Body of pancreas (tissue), 4 donors: ENCODE data around the gene MPP3. TPM values are rescaled to one million over a fixed set of nuclear protein-coding genes. Genes with fewer than 3 reads are reported as not detected.

Experiments used
- ATAC-seq: fragments of 150-250 bp; one replicate; pipeline ENCODE4 v1.9.1; 2016
- DNase-seq, 4 donors: peaks; one replicate each; pipeline ENCODE4 v3.0.0-alpha.2; 2019
- H3K27ac ChIP-seq, 4 donors: fragments of 200-600 bp; sonication (generic); 1 replicate in 3 of 4; 2 replicates in 1 of 4; pipeline versions ENCODE4 v1.5.1 to v1.6.1; 2016 to 2019; ENCODE audit warnings: mild to moderate bottlenecking in 1 of 4, mixed read lengths in 1 of 4, moderate library complexity in 1 of 4
- H3K27me3 ChIP-seq, 2 donors: fragments of 200-600 bp; sonication (generic); one replicate each; pipeline ENCODE4 v1.6.0; 2016; ENCODE audit warnings: mild to moderate bottlenecking in 1 of 2
- H3K36me3 ChIP-seq, 2 donors: fragments of 200-600 bp; sonication (generic); replicated peaks in 1 of 2; 2 replicates each; pipeline ENCODE4 v1.5.1; 2016; ENCODE audit warnings: low read depth in 2 of 2; ENCODE audit not compliant: insufficient read depth in 1 of 2
- H3K4me1 ChIP-seq: fragments of 200-600 bp; sonication (generic); one replicate; pipeline ENCODE4 v1.6.0; 2016
- H3K4me3 ChIP-seq, 2 donors: fragments of 200-600 bp; sonication (generic); 1 replicate in 1 of 2; 2 replicates in 1 of 2; pipeline ENCODE4 v1.5.1; 2016 to 2019
- H3K9me3 ChIP-seq, 3 donors: fragments of 200-600 bp; sonication (generic); 1 replicate in 2 of 3; 2 replicates in 1 of 3; pipeline ENCODE4 v1.5.1; 2016
- POLR2A ChIP-seq, 3 donors: fragments of 450-650 bp; IDR thresholded peaks; one replicate each; pipeline ENCODE4 v1.6.1; 2016; ENCODE audit warnings: antibody characterized with exemption in 3 of 3, mild to moderate bottlenecking in 2 of 3
- WGBS, 2 donors: methylation state at CpG; one replicate each; pipeline ENCODE4 v1.1.5; 2017; 5-methylcytosine and 5-hydroxymethylcytosine counted together
- intact Hi-C: fragments of 100-400 bp; cut with DNase I; formaldehyde crosslinking; loops from one replicate; pipeline ENCODE4 v1.15.1; 2023
- total RNA-seq, 2 donors: library from RNA; depleted of rRNA; stranded (reverse); fragments of >200 nt; gene quantifications; one replicate each; pipeline ENCODE4 v1.1.0, GENCODE V29; 2016
- TF ChIP-seq, protein P1 (sequence below), 7 experiments: fragments of 450-650 bp in 4 of 7; fragments of 200-600 bp in 3 of 7; sonication (generic) in 3 of 7; IDR thresholded peaks; one replicate each; pipeline ENCODE4 v1.5.1; 2016 to 2019; ENCODE audit warnings: antibody characterized with exemption in 7 of 7

MPP3 gene
- total RNA-seq, 2 donors from 2014 or later: 20.2 to 22.4 TPM

- peak overlapping the region; percentile 1 to 68 (median 63) for H3K27ac ChIP-seq
- no peaks in the 10 kb centered on the region for H3K27me3 ChIP-seq
- intact Hi-C loops: no loop called here
- no peaks in the 10 kb centered on the region for H3K36me3 ChIP-seq
- H3K9me3 ChIP-seq: no peaks in the 10 kb centered on the region
- 11 to 12% methylated on average over 7 of the region's 7 CpGs for WGBS, 2 donors
- H3K4me1 ChIP-seq: peaks cover 14% of the 10 kb centered on the region
- TF ChIP-seq, protein P1, sequence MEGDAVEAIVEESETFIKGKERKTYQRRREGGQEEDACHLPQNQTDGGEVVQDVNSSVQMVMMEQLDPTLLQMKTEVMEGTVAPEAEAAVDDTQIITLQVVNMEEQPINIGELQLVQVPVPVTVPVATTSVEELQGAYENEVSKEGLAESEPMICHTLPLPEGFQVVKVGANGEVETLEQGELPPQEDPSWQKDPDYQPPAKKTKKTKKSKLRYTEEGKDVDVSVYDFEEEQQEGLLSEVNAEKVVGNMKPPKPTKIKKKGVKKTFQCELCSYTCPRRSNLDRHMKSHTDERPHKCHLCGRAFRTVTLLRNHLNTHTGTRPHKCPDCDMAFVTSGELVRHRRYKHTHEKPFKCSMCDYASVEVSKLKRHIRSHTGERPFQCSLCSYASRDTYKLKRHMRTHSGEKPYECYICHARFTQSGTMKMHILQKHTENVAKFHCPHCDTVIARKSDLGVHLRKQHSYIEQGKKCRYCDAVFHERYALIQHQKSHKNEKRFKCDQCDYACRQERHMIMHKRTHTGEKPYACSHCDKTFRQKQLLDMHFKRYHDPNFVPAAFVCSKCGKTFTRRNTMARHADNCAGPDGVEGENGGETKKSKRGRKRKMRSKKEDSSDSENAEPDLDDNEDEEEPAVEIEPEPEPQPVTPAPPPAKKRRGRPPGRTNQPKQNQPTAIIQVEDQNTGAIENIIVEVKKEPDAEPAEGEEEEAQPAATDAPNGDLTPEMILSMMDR (IDR thresholded peaks at IDR 0.05): no peak
- TF ChIP-seq POLR2A (IDR thresholded peaks at IDR 0.05): peak in 1 of 3 donors; percentile 24
- ATAC-seq: peak; percentile 78
- peak; percentile 70 to 82 (median 76) for DNase-seq
- H3K4me3 ChIP-seq: no peak overlapping the region
Measured at GRCh38 chr17:43839670-43840108, 6.7 kb upstream of the MPP3 start.

GRCh38 chr17:43834106-43834505 lies 1.2 kb upstream of the MPP3 start:
- Histone ChIP-seq H3K4me1 (peaks cover 26% of the 10 kb centered on the region), H3K9me3 (no peaks in the 10 kb centered on the region), H3K4me3 (no peak overlapping the region), H3K36me3 (no peaks in the 10 kb centered on the region), H3K27ac (peak overlapping the region; percentile 59 to 79 (median 68)), H3K27me3 (no peaks in the 10 kb centered on the region)
- intact Hi-C loops: no loop called here
- whole genome bisulfite sequencing, 2 donors: 34 to 40% methylated on average over 2 of the region's 2 CpGs
- ATAC-seq: peak; percentile 16
- no peak for TF ChIP-seq POLR2A (IDR thresholded peaks at IDR 0.05)
- TF ChIP-seq, protein P1 (IDR thresholded peaks at IDR 0.05): no peak
- DNase-seq: peak; percentile 27 to 68 (median 44)

DNA sequence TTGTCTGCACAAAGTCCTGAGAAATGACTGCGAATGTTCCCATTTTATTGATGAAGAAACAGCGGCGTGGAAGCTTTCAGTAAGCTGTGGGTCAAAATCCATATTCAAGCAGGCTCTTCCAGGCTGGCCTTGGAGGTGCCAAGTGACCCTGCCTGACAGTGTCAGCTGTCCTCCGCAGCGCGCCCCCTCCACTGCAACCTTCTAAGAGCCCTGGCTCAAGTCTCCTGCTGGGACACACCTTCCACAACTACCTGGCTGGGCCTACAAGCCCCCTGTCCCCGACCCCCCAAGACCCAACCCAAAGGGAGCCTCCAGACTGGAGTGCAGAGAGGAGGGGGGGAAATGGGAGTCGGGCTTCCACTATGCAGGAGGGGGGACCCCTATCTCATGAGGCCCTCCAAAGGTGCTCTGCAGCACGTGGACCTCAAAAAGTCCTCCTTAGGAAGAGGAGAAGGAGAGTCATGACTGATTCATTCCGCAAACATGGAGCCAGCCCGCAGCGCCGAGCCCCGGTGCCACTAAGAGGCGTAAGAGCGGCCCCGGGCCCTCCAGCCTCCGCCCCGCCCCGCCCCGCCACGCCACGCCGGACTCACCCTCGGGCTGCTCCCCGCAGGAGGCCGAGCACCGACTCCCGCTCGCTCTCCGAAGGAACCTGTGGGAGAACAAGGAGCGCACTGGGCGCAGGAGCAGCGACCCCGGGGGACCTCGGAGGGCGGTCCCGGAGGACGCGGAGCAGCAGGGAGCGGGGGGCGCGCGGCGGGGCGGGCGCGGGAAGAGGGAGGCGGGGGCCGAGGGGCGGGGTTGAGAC lies 574 bp downstream of the MPP3 start:
- TF ChIP-seq, protein P1 (IDR thresholded peaks at IDR 0.05): no peak

DNA sequence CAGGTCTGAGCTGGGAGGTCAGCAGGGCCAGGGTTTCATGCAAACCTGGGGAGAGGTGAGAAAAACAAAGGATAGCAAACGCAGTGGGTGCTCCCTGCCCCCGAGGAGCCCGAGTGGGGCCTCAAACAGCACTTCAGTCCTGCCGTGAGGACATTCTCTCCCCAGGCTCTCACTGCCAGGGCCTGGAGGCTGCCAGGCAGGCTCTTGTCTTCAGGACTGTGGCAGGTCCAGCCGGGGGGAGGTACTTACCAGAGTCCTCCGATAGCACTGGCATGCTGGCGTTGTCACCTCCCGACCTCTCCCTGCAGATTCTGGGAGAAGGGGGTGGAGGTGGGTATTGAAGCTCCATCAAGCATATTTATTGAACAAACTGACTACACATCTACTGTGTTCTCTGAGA lies 1.3 kb downstream of the MPP3 start:
- intact Hi-C loops: no loop called here
- Histone ChIP-seq H3K27ac (no peak overlapping the region), H3K4me1 (peaks cover 26% of the 10 kb centered on the region), H3K27me3 (no peaks in the 10 kb centered on the region), H3K36me3 (no peaks in the 10 kb centered on the region), H3K9me3 (no peaks in the 10 kb centered on the region), H3K4me3 (no peak overlapping the region)
- DNase-seq (peak in 1 of 4 donors; percentile 28), ATAC-seq (no peak)
- 64 to 66% methylated on average over 5 to 8 of the region's 8 CpGs for WGBS, 2 donors
- TF ChIP-seq, protein P1 (IDR thresholded peaks at IDR 0.05): no peak
- TF ChIP-seq POLR2A (IDR thresholded peaks at IDR 0.05): no peak

More for the DNA sequence above, 574 bp downstream of the MPP3 start:
- no peaks in the 10 kb centered on the region for H3K27me3 ChIP-seq
- peak; percentile 57 for ATAC-seq
- H3K4me1 ChIP-seq: peaks cover 26% of the 10 kb centered on the region
- peak overlapping the region; percentile 48 to 52 for H3K4me3 ChIP-seq
- H3K9me3 ChIP-seq: no peaks in the 10 kb centered on the region
- intact Hi-C loops: no loop called here
- peak; percentile 47 to 63 (median 56) for DNase-seq
- no peaks in the 10 kb centered on the region for H3K36me3 ChIP-seq
- 10 to 52% methylated on average over 6 to 36 of the region's 51 CpGs for WGBS, 2 donors
- peak overlapping the region; percentile 59 to 79 (median 68) for H3K27ac ChIP-seq
